ENCODE data around the gene NAXE.
"Not testable (repeated sequence)": the region's sequence is repeated elsewhere in the genome, so short reads cannot be mapped to it uniquely, and the experiment has no call there.

Gene NAXE

DNA sequence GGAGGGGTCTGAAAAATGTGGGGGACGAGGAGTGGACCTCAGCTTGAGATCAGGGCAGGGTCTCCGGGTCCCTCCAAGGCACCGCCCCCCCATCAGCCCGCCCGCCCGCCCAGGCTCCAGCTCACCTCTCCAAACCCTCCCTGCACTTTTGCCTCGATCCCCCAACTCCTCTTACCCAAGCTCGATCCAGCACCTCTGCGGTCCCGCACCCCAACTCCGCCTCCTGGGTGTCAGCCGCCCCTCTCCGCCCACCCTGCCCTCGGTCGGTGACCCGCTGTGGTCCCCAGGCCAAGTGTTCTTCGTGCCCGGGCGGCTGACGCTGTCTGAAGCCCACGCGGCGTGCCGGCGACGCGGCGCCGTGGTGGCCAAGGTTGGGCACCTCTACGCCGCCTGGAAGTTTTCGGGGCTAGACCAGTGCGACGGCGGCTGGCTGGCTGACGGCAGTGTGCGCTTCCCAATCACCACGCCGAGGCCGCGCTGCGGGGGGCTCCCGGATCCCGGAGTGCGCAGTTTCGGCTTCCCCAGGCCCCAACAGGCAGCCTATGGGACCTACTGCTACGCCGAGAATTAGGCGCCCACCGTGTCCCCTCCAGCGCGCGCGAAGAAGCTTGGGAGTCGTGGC is 33.3 kb downstream of the NAXE start:
- DNase-seq, result no peak

DNA sequence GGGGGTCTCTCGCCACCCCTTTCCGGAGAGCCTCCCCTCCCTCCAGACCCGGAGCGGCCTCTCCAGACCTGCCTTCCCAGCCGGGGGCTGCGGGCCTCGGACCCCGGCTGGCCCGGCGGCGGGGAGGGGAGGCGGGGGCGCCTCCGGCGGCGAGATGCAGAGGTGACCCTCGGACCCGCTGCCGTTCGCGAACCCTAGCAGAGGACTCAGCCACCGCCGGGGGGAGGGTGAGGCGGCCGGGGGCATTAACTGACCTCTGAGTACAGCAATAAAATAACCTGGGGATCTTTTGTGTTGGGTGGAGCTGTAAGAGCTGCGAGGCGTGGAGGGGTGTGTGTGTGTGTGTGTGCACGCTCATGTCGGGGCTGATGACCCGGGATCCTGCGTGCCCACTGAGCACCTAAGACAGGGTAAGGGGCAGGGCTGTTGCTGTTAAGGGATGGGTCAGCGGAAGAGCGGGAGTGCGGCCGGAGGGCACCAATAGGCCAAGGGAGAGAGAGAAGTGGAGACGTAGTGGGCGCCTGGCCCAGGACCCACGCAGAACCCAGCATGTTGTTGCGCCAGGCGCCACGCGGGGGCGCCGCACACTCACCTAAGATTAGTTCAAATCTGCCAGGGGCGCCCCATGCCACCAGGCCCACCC is 34.0 kb downstream of the NAXE start:
- peak; percentile 48 to 61 for DNase-seq

DNA sequence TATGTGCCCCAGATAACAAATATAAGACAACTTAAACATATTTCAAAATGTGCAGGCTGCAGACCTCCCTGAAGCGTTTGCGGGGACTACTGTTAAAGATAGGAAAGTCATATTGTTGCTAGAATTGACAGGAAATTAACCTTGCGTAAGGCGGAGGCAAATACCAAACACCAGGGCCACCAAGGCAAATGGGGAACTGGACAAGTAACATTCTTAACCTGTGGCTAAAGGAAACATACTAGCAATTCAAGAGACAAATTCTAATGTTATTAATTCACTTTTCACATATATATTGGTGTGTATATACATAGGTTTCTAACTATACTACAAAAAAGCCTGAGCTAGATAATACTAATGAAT is 34.5 kb downstream of the NAXE start:
- no peak for DNase-seq

- peak; percentile 66 to 82 for DNase-seq
These were observed 35.8 kb downstream of the NAXE start for GRCh38 chr1:156627313-156627880.

GRCh38 chr1:156629823-156630449 is 38.4 kb downstream of the NAXE start:
- no peak for DNase-seq

DNA sequence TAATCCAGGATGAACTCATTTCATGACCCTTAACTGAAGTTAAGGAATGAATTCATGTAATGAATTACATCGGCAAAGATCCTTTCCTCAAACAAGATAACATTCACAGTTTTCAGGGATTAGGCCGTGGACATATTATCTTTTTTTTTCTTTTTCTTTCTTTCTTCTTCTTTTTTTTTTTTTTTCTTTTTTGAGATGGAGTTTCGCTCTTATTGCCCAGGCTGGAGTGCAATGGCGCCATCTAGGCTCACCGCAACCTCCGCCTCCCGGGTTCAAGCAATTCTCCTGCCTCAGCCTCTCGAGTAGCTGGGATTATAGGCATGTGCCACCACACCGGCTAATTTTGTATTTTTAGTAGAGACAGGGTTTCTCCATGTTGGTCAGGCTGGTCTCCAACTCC is 39.6 kb downstream of the NAXE start:
- DNase-seq, result not testable (repeated sequence)

DNA sequence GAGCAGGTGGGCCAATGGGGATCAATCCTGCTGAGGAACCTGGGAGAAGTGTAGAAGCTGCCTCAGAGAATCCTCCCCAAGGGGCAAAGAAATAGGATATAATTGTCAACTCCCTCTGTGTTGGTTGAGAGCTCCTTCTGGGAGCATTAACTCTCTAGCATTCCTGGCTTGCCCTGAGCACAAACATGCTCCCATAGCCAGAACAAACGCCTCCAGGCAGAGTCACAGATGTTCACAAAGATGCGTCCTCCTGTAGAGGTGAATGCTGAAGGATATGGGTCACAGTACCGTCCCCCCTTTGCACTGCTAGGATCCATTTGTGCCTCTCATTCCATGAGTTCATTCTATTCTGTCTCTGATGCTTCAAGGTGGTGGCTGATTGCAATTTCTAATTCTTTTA is 40.8 kb downstream of the NAXE start:
- no peak for DNase-seq

DNA sequence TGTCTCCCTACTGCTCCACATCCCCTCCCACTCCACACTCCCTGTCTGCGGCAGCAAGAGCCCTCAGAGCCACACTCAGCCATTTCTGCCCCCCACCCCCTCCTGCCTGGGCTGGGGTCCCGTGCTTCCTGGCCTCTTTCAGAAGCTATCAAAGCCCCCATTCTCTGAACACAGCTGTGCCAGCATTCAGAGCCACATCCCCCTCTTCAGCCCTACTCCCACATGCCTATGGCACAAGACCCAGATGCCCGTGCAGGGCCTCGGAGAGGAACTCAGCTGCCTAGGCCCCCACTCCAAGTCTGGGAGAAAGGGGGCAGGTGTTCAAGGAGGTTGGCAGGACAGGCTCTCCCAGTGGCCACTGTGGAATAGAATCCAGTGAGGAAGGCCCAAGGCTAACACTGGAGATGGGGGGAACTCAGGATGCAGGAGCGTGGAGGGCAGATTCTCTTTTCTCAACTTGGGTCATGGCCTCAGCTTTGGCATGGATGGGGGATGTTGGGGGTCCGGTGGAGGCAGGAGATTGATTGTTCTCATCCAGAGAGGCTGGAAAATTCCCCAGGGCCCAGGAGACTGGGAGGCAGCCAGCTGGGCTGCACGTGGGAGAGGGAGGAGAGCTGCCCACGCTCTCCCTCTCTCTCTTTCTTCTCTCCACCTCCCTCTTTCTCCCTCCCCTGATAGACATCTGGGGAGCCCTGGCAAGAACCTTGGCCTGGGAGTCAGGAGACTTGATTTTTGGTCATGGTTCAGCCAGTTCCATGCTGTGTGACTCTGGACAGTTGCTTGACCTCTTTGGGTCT is 46.8 kb downstream of the NAXE start:
- DNase-seq, result no peak

DNA sequence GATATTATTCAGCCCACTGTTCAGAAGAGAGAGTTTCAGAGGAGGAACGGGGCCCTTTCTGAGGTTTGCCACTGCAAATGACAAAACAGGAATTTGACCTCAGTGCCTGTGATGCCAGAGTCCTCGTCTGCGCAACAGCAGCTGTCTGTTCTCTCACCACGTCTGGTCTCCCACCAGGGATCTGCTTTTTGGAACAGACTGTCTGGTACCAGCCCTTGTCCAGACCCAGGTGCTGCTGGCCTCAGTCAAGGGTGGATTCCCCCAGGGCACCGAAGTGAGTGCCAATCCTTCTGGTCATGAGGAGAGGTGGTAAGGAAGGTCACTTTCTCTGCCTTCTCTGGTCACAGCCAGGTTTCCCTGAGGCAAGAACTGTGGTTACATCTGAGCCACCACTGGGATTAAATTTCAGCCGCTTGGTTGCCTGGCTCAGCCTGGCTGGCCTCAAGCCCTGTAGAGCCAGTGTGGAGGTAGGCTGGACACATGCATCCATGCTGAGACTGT is 48.1 kb downstream of the NAXE start:
- DNase-seq, result no peak

- DNase-seq, result no peak
These were observed 49.5 kb downstream of the NAXE start for GRCh38 chr1:156640842-156641706.

GRCh38 chr1:156641761-156642264 is 50.2 kb downstream of the NAXE start, which contains the start of gene BCAN:
Gene BCAN, plus strand, starts transcription at chr1:156642117. Its CDS starts 3,938 bp downstream, at chr1:156646055.
- no peak for DNase-seq

- no peak for DNase-seq
These were observed 50.9 kb downstream of the NAXE start for GRCh38 chr1:156642265-156643048.

DNA sequence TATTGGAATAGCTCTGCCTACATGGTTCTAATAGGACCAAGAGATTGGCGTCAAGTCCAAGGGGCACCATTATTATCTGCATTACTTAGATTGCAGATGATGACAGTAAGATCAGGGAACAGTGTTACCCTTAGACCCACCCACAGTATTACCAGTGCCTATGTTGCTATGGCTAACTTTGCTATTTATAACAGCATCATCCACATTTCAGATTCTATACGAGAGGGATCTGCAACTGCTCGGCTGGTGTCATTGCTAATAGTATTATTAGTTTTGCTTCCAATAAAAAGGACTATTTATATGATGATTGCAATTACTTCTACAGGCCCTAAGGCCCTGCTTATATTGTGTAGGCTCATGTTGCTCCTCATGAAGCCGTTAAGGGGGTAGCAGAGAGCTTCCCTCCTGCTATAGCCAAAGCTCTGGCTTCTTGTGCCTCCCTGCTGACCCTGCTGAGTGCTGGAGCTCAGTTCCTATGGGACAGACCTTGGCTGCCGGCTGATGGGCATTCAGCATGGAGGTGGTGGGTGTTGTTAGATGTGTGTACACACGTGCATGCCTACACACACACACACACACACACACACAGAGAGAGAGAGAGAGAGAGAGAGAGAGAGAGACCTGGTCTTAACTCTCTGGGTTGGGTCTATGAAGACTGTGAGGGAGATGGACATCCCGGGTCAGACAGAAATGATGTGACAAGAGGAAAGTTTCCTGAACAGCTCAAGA is 51.6 kb downstream of the NAXE start:
- no peak for DNase-seq

GRCh38 chr1:156643778-156644092 is 52.2 kb downstream of the NAXE start:
- no peak for DNase-seq
